NK-92 (cell line): ENCODE data around the gene ZCCHC14.
"Not testable (repeated sequence)": the region's sequence is repeated elsewhere in the genome, so short reads cannot be mapped to it uniquely, and the experiment has no call there.

ENCODE experiments used
- DNase-seq: peaks from one replicate; lab custom pipeline; 2025; ENCODE audit not compliant: unreplicated experiment; lab: John Stamatoyannopoulos, UW

Gene ZCCHC14

GRCh38 chr16:87482266-87482665, 10.6 kb downstream of the ZCCHC14 start:
- DNase-seq: no peak

- DNase-seq: not testable (repeated sequence)
Observed at GRCh38 chr16:87481711-87482110, 11.1 kb downstream of the ZCCHC14 start.

GRCh38 chr16:87477209-87477981, 15.4 kb downstream of the ZCCHC14 start:
- not testable (repeated sequence) for DNase-seq

GRCh38 chr16:87474566-87474996, 18.2 kb downstream of the ZCCHC14 start:
- no peak for DNase-seq

GRCh38 chr16:87474017-87474416, 18.8 kb downstream of the ZCCHC14 start:
- no peak for DNase-seq

- no peak for DNase-seq
Observed at GRCh38 chr16:87472935-87473334, 19.9 kb downstream of the ZCCHC14 start.

- no peak for DNase-seq
Observed at GRCh38 chr16:87472142-87472778, 20.6 kb downstream of the ZCCHC14 start.

- no peak for DNase-seq
Observed at GRCh38 chr16:87471278-87472141, 21.3 kb downstream of the ZCCHC14 start.

GRCh38 chr16:87470332-87470731, 22.5 kb downstream of the ZCCHC14 start:
- no peak for DNase-seq

- DNase-seq: no peak
Observed at GRCh38 chr16:87469169-87469568, 23.7 kb downstream of the ZCCHC14 start.

GRCh38 chr16:87468550-87468949, 24.3 kb downstream of the ZCCHC14 start:
- DNase-seq: no peak

- no peak for DNase-seq
Observed at GRCh38 chr16:87466975-87467501, 25.8 kb downstream of the ZCCHC14 start.

GRCh38 chr16:87465879-87466278, 26.9 kb downstream of the ZCCHC14 start:
- DNase-seq: no peak

- DNase-seq: no peak
Observed at GRCh38 chr16:87465306-87465705, 27.5 kb downstream of the ZCCHC14 start.

GRCh38 chr16:87464691-87465300, 28.0 kb downstream of the ZCCHC14 start:
- DNase-seq: no peak

- no peak for DNase-seq
Observed at GRCh38 chr16:87463722-87464690, 28.8 kb downstream of the ZCCHC14 start.

- no peak for DNase-seq
Observed at GRCh38 chr16:87461466-87461991, 31.3 kb downstream of the ZCCHC14 start.

- DNase-seq: no peak
Observed at GRCh38 chr16:87460936-87461335, 31.9 kb downstream of the ZCCHC14 start.

GRCh38 chr16:87459833-87460232, 33.0 kb downstream of the ZCCHC14 start:
- no peak for DNase-seq
